IMR-90 (cell line): Measurements from ENCODE around the gene PIK3C2A. TPM values are rescaled to one million over a fixed set of nuclear protein-coding genes. Genes with fewer than 3 reads are reported as not detected.

ENCODE experiments used
- ATAC-seq: fragments of 200-7000 bp; cut with Tn5 transposase; 2 replicates; pipeline ENCODE4 v1.9.1; 2020; ENCODE audit warnings: low read depth, mild to moderate bottlenecking, moderate library complexity
- BruUV-seq: library from RNA; stranded (reverse); fragments of 400-500 nt; replicated peaks from 2 replicates; lab custom pipeline; 2021; lab: Mats Ljungman, UMichigan
- CTCF ChIA-PET: fragments of 300-600 bp; formaldehyde crosslinking; extraction: SDS; loops from one replicate; lab custom pipeline; 2021; ENCODE audit warnings: antibody characterized with exemption; lab: Yijun Ruan, JAX
- POLR2A ChIA-PET: fragments of 300-600 bp; sonication (Branson Sonifier 250); formaldehyde crosslinking; loops from one replicate; lab custom pipeline; 2022; ENCODE audit warnings: antibody characterized with exemption; ENCODE audit not compliant: unreplicated experiment; lab: Charles Lee
- DNase-seq: peaks from one replicate; pipeline ENCODE4 v3.0.0; 2013
- H2AFZ ChIP-seq: replicated peaks from 2 replicates; pipeline ENCODE3; 2013; ENCODE audit warnings: low read length, mild to moderate bottlenecking; ENCODE audit not compliant: poor library complexity
- H2AK5ac ChIP-seq: 2 replicates; pipeline ENCODE4 v1.6.1; 2013; ENCODE audit warnings: low read depth, low read length, inconsistent platforms
- H2AK9ac ChIP-seq: replicated peaks from 2 replicates; pipeline ENCODE3; 2013; ENCODE audit warnings: mild to moderate bottlenecking, low read depth, low read length, moderate library complexity; ENCODE audit not compliant: poor library complexity
- H2BK120ac ChIP-seq: 2 replicates; pipeline ENCODE4 v1.6.1; 2013; ENCODE audit warnings: low read depth, low read length, inconsistent platforms
- H2BK15ac ChIP-seq: 3 replicates; pipeline ENCODE4 v1.6.1; 2013; ENCODE audit warnings: low read depth, low read length, inconsistent platforms
- H2BK20ac ChIP-seq: 2 replicates; pipeline ENCODE4 v1.6.1; 2013; ENCODE audit warnings: low read depth, mild to moderate bottlenecking, inconsistent platforms, low read length, moderate library complexity
- H2BK5ac ChIP-seq: 2 replicates; pipeline ENCODE4 v1.6.1; 2013; ENCODE audit warnings: mild to moderate bottlenecking, low read depth, low read length, inconsistent platforms; ENCODE audit not compliant: poor library complexity, severe bottlenecking
- H3K14ac ChIP-seq: replicated peaks from 2 replicates; pipeline ENCODE4 v1.6.1; 2013; ENCODE audit warnings: low read depth, low read length, inconsistent platforms
- H3K18ac ChIP-seq: 2 replicates; pipeline ENCODE4 v1.6.1; 2013; ENCODE audit warnings: low read depth, low read length, control low read depth
- H3K23ac ChIP-seq: 2 replicates; pipeline ENCODE4 v1.6.1; 2013; ENCODE audit warnings: low read depth, low read length, inconsistent platforms
- H3K27ac ChIP-seq: 2 replicates; pipeline ENCODE4 v1.5.1; 2013; ENCODE audit warnings: mild to moderate bottlenecking, control low read depth, low read length; ENCODE audit not compliant: insufficient read depth
- H3K27me3 ChIP-seq: 2 replicates; pipeline ENCODE4 v1.6.1; 2013; ENCODE audit warnings: low read length; ENCODE audit not compliant: control insufficient read depth, insufficient read depth
- H3K36me3 ChIP-seq: 2 replicates; pipeline ENCODE4 v1.6.1; 2013; ENCODE audit warnings: low read length, mixed read lengths; ENCODE audit not compliant: control insufficient read depth, insufficient read depth
- H3K4ac ChIP-seq: 2 replicates; pipeline ENCODE4 v1.6.1; 2013; ENCODE audit warnings: low read depth, low read length, inconsistent platforms
- H3K4me1 ChIP-seq: 2 replicates; pipeline ENCODE4 v1.6.1; 2013; ENCODE audit warnings: low read length, mixed read lengths; ENCODE audit not compliant: control insufficient read depth, insufficient read depth
- H3K4me2 ChIP-seq: 2 replicates; pipeline ENCODE4 v1.6.1; 2013; ENCODE audit warnings: low read depth, mild to moderate bottlenecking, control low read depth, low read length, moderate library complexity
- H3K4me3 ChIP-seq: 2 replicates; pipeline ENCODE4 v1.5.1; 2013; ENCODE audit warnings: low read depth, mild to moderate bottlenecking, control low read depth, low read length, moderate library complexity; ENCODE audit not compliant: insufficient read depth
- H3K56ac ChIP-seq: 2 replicates; pipeline ENCODE4 v1.6.1; 2013; ENCODE audit warnings: low read length, inconsistent platforms; ENCODE audit not compliant: insufficient read depth; ENCODE audit errors: extremely low read depth
- H3K79me1 ChIP-seq, 2 experiments: 2 replicates each; pipeline ENCODE4 v1.6.1; 2013; ENCODE audit warnings: low read length in 2 of 2, inconsistent platforms in 1 of 2, low read depth in 1 of 2
- H3K9ac ChIP-seq: 2 replicates; pipeline ENCODE4 v1.6.1; 2013; ENCODE audit warnings: low read depth, low read length, control low read depth
- H3K9me1 ChIP-seq: 2 replicates; pipeline ENCODE4 v1.6.1; 2013; ENCODE audit warnings: low read length, inconsistent platforms; ENCODE audit not compliant: insufficient read depth
- H3K9me3 ChIP-seq: 2 replicates; pipeline ENCODE4 v1.6.1; 2013; ENCODE audit warnings: low read length; ENCODE audit not compliant: control insufficient read depth, insufficient read depth
- H4K20me1 ChIP-seq: 2 replicates; pipeline ENCODE4 v1.6.1; 2013; ENCODE audit warnings: low read length, inconsistent platforms; ENCODE audit not compliant: insufficient read depth
- H4K5ac ChIP-seq: 2 replicates; pipeline ENCODE4 v1.6.1; 2013; ENCODE audit warnings: mild to moderate bottlenecking, low read depth, low read length, control low read depth
- H4K8ac ChIP-seq, 2 experiments: 2 replicates each; pipeline ENCODE4 v1.6.1; 2013; ENCODE audit warnings: low read depth in 2 of 2, low read length in 2 of 2, control low read depth in 1 of 2, inconsistent platforms in 1 of 2
- H4K91ac ChIP-seq: 2 replicates; pipeline ENCODE4 v1.6.1; 2013; ENCODE audit warnings: low read depth, low read length, inconsistent platforms; ENCODE audit not compliant: insufficient read depth
- CEBPB ChIP-seq: IDR thresholded peaks from 2 replicates; pipeline ENCODE4 v1.6.1; 2012; ENCODE audit warnings: low read depth, low read length, improper control_type of control experiment
- CHD1 ChIP-seq: IDR thresholded peaks from 2 replicates; pipeline ENCODE4 v1.6.1; 2012; ENCODE audit warnings: low read depth, low read length, improper control_type of control experiment
- FOS ChIP-seq: fragments of 150-350 bp; IDR thresholded peaks from 2 replicates; pipeline ENCODE4 v1.6.1; 2016; ENCODE audit warnings: low read depth, low read length
- MAFK ChIP-seq: IDR thresholded peaks from 2 replicates; pipeline ENCODE4 v1.6.1; 2012; ENCODE audit warnings: low read depth, low read length, improper control_type of control experiment
- MAZ ChIP-seq: IDR thresholded peaks from 2 replicates; pipeline ENCODE4 v1.6.1; 2012; ENCODE audit warnings: low read depth, mild to moderate bottlenecking, low read length, improper control_type of control experiment, moderate library complexity, borderline replicate concordance
- MXI1 ChIP-seq: IDR thresholded peaks from 2 replicates; pipeline ENCODE4 v1.6.1; 2012; ENCODE audit warnings: low read depth, mild to moderate bottlenecking, low read length, moderate library complexity, borderline replicate concordance
- NFE2L2 ChIP-seq: fragments of 150-350 bp; IDR thresholded peaks from 2 replicates; pipeline ENCODE4 v1.6.1; 2016; ENCODE audit warnings: low read depth, mild to moderate bottlenecking, low read length
- POLR2A ChIP-seq: IDR thresholded peaks from 2 replicates; pipeline ENCODE4 v1.6.1; 2012; ENCODE audit warnings: mild to moderate bottlenecking, low read depth, low read length
- RAD21 ChIP-seq: IDR thresholded peaks from 2 replicates; pipeline ENCODE4 v1.6.1; 2012; ENCODE audit warnings: low read length, improper control_type of control experiment
- RCOR1 ChIP-seq: IDR thresholded peaks from 2 replicates; pipeline ENCODE4 v1.6.1; 2012; ENCODE audit warnings: mild to moderate bottlenecking, low read length, improper control_type of control experiment; ENCODE audit not compliant: insufficient replicate concordance
- RFX5 ChIP-seq: IDR thresholded peaks from 2 replicates; pipeline ENCODE4 v1.8.0; 2012; ENCODE audit warnings: low read depth, mild to moderate bottlenecking, low read length, moderate library complexity
- SMC3 ChIP-seq: fragments of 150-350 bp; IDR thresholded peaks from 2 replicates; pipeline ENCODE4 v1.6.1; 2016; ENCODE audit warnings: low read depth, mild to moderate bottlenecking, antibody characterized with exemption, low read length, moderate library complexity
- WGBS, 2 experiments: methylation state at CpG; one replicate each; pipeline versions ENCODE4 v1.1.5 to v1.1.7; 2013; ENCODE audit warnings: missing lambda C conversion rate in 2 of 2; ENCODE audit not compliant: insufficient read length in 1 of 2; ENCODE audit errors: extremely low coverage in 2 of 2; 5-methylcytosine and 5-hydroxymethylcytosine counted together
- dilution Hi-C: fragments of 300-500 bp; cut with HindIII; formaldehyde crosslinking; loops from one replicate; pipeline ENCODE4 v1.14.3; 2018; ENCODE audit warnings: low sequenced_read_pairs; ENCODE audit not compliant: unreplicated experiment
- in situ Hi-C: fragments of 300-500 bp; cut with MboI; formaldehyde crosslinking; loops from 3 replicates; pipeline ENCODE4 v1.14.3; 2019; ENCODE audit warnings: low sequenced_read_pairs, inconsistent platforms, mixed read lengths
- intact Hi-C: fragments of 100-400 bp; cut with micrococcal nuclease; formaldehyde crosslinking; loops from 2 replicates; pipeline ENCODE4 v1.10.0; 2022
- polyA plus RNA-seq, 3 experiments: library from polyadenylated mRNA; depleted of rRNA; stranded (reverse); fragments of >200 nt; gene quantifications; 2 replicates each; pipeline ENCODE4 v1.2.3, GENCODE V29; 2012; ENCODE audit warnings: low replicate concordance in 1 of 3
- total RNA-seq: library from RNA; depleted of rRNA; stranded (reverse); fragments of >200 nt; gene quantifications from 2 replicates; pipeline ENCODE4 v1.2.3, GENCODE V29; 2012
- TF ChIP-seq, protein P1 (sequence below): fragments of 150-350 bp; IDR thresholded peaks from 2 replicates; pipeline ENCODE4 v1.6.1; 2017; ENCODE audit warnings: mild to moderate bottlenecking, antibody characterized with exemption, low read length, low read depth
- TF ChIP-seq, protein P2 (sequence below): conservative IDR thresholded peaks from 2 replicates; pipeline ENCODE4 v1.5.1; 2012; ENCODE audit warnings: mild to moderate bottlenecking, low read depth, low read length, improper control_type of control experiment

PIK3C2A gene
- total and polyA plus RNA-seq, 2 of the 4 experiments (the other 2 are of a cell fraction) = 14.6 to 36.6 TPM

DNA sequence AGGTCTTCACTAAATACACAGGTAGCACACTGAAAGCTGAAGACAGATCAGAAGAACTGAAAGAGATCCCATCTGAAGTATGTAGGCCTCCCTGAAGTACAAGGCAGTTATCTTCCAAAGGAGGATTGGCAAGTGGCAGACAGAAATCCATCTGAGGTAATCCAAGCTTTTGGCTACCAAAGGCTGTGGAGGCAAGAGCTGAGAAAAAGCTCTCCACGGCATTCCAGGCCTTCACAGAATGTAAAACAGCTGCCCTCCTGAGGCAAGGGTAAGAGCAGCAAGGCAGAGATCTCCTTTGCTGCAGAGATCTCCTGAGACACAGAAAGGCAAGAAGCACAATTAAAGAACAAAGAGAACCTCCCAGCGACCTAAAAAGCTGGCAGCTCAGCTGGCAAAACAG is 19.1 kb downstream of the PIK3C2A start:
- Histone ChIP-seq H3K9me3 (no peaks in the 10 kb centered on the region), H3K27ac (no peak overlapping the region), H3K27me3 (no peaks in the 10 kb centered on the region), H3K56ac (no peak overlapping the region), H3K9me1 (no peaks in the 10 kb centered on the region; the same call in 1 of the 2 replicates), H4K8ac (no peak overlapping the region), H3K23ac (no peak overlapping the region), H3K4me1 (no peaks in the 10 kb centered on the region), H2BK15ac (no peak overlapping the region), H4K20me1 (peaks cover 4% of the 10 kb centered on the region; the same call in 1 of the 2 replicates), H2AK5ac (no peak overlapping the region), H3K14ac (no peak overlapping the region), H4K91ac (no peak overlapping the region), H3K18ac (no peak overlapping the region), H2AK9ac (no peak overlapping the region), H2BK120ac (no peak overlapping the region), H3K4ac (no peak overlapping the region), H3K4me2 (no peak overlapping the region), H3K36me3 (peaks cover 13% of the 10 kb centered on the region), H3K4me3 (no peak overlapping the region), H2BK5ac (no peak overlapping the region), H3K9ac (no peak overlapping the region), H2AFZ (no peak overlapping the region), H2BK20ac (no peak overlapping the region), H3K79me1 (peaks cover 25 to 38% of the 10 kb centered on the region in 2 experiments), H4K5ac (no peak overlapping the region)
- dilution Hi-C loops (no loop called here), intact Hi-C loops (no loop called here), in situ Hi-C loops (no loop called here)
- no peak for TF ChIP-seq POLR2A
- TF ChIP-seq, protein P1, sequence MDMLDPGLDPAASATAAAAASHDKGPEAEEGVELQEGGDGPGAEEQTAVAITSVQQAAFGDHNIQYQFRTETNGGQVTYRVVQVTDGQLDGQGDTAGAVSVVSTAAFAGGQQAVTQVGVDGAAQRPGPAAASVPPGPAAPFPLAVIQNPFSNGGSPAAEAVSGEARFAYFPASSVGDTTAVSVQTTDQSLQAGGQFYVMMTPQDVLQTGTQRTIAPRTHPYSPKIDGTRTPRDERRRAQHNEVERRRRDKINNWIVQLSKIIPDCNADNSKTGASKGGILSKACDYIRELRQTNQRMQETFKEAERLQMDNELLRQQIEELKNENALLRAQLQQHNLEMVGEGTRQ = no peak
- TF ChIP-seq MAFK = no peak
- TF ChIP-seq MXI1 = no peak
- no peak for TF ChIP-seq CHD1
- no peak for TF ChIP-seq RCOR1
- no peak for TF ChIP-seq MAZ
- no peak for TF ChIP-seq SMC3
- TF ChIP-seq RAD21 = no peak
- TF ChIP-seq, protein P2, sequence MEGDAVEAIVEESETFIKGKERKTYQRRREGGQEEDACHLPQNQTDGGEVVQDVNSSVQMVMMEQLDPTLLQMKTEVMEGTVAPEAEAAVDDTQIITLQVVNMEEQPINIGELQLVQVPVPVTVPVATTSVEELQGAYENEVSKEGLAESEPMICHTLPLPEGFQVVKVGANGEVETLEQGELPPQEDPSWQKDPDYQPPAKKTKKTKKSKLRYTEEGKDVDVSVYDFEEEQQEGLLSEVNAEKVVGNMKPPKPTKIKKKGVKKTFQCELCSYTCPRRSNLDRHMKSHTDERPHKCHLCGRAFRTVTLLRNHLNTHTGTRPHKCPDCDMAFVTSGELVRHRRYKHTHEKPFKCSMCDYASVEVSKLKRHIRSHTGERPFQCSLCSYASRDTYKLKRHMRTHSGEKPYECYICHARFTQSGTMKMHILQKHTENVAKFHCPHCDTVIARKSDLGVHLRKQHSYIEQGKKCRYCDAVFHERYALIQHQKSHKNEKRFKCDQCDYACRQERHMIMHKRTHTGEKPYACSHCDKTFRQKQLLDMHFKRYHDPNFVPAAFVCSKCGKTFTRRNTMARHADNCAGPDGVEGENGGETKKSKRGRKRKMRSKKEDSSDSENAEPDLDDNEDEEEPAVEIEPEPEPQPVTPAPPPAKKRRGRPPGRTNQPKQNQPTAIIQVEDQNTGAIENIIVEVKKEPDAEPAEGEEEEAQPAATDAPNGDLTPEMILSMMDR = no peak
- TF ChIP-seq FOS = no peak
- no peak for TF ChIP-seq NFE2L2
- no peak for TF ChIP-seq CEBPB
- no peak for TF ChIP-seq RFX5
- no CpG with 5 or more reads among the region's 2 CpGs for WGBS, 2 experiments
- ChIA-PET POLR2A (no interaction called here), CTCF (no interaction called here)
- no peak for DNase-seq
- no peak for ATAC-seq
- no TSS peak for BruUV-seq
